Skin epidermis (tissue), 12 donors: Measurements from ENCODE around the gene PACSIN2.

Experiments
- H3K27ac ChIP-seq, 21 experiments: fragments of 200-600 bp; sonication (generic) in 11 of 21; one replicate each; pipeline ENCODE4 v1.5.0; 2020; ENCODE audit warnings: mild to moderate bottlenecking in 3 of 21, inconsistent platforms in 2 of 21, moderate library complexity in 2 of 21
- H3K4me3 ChIP-seq, 7 experiments: fragments of 200-600 bp; sonication (generic) in 2 of 7; one replicate each; pipeline ENCODE4 v1.5.0; 2020; ENCODE audit warnings: inconsistent platforms in 2 of 7, mild to moderate bottlenecking in 2 of 7, moderate library complexity in 1 of 7

The PACSIN2 gene

DNA sequence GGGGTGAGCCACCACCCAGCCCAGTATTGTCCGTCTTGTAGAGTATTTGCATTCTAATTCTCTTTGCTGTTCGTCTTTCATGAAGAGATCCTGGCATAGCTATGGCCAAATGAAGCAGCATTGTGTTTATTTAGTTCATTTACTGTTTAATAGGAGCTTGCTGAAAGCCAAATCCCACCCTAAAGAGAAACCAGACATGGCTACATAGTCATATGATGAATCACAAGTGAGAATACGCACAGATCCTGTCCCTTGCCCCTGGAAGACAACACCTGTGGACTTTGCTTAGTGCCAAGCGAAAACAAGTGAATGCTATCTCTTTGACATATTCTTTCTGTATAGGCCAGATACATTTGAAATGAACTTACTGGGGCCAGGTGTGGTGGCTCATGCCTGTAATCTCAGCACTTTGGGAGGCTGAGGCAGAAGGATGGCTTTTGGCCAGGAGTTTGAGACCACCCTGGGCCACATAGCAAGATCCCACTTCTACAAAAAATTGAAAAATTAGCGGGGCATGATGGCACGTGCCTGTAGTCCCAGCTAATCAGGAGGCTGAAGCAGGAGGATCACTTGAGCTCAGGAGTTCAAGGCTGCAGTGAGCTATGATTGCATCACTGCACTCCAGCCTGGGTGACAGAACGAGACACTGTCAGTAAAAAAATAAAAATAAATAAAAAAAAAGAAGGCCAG, 152.8 kb downstream of the PACSIN2 start:
- Histone ChIP-seq H3K27ac (no peak overlapping the region), H3K4me3 (no peak overlapping the region)

DNA sequence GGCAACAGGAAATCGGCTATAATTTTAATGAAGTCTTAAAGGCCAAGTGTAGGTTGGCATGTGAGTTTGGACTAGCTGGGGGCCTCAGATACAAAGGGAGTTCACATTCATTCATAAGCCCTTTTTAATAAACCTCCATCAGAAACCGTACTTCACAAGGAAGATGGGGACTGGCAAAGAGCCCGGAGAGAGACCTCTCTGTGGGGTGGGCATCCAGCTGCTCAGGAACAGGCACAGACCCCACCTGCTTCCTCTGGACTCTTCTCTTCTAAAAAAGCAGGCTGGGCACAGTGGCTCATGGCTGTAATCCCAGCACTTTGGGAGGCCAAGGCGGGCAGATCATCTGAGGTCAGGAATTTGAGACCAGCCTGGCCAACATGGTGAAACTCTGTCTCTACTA, 154.0 kb downstream of the PACSIN2 start:
- Histone ChIP-seq H3K4me3 (no peak overlapping the region), H3K27ac (peak overlapping the region in 3 of 21 experiments; percentile 10 to 50 (median 29))

DNA sequence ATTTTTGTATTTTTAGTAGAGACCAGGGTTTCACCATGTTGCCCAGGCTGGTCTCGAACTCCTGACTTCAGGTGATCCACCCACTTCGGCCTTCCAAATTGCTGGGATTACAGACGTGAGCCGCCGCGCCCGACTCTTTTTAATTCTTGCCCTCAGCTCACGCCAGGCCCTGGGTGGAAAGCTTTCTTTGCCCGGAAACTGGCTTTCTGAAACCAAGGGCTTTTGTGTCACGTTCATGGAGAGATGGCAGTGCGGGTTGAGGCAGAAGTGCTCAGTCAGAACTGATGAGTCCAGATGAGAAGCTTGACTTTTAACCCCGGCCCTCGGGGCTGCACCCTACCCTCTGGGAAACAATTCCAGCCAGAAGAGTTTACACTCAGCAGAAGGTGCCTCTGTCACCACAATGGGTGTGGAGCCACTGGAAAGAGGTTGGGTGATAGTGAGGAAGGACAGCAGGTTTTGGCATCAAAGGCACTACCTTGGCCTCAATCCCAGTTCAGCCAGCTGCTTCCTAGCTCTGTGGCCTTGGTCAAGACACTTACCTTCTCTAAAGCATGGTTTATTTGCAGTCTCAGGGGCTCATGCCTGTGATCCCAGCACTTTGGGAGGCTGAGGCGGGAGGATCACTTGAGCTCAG, 157.0 kb downstream of the PACSIN2 start:
- peak overlapping the region in 13 of 21 experiments; percentile 70 to 98 (median 91) for H3K27ac ChIP-seq
- peak overlapping the region in 4 of 7 experiments; percentile 63 to 86 (median 74) for H3K4me3 ChIP-seq

- H3K4me3 ChIP-seq = peak within 1 kb of the TSS; percentile 44 to 86 (median 66)
- H3K27ac ChIP-seq = peak within 1 kb of the TSS; percentile 79 to 99 (median 91)
Measured at GRCh38 chr22:42856865-42857704, 157.9 kb downstream of the PACSIN2 start, which contains the start of gene ARFGAP3. Gene ARFGAP3 (minus strand): TSS chr22:42857273. CDS start chr22:42857182, 91 bp downstream.

- peak overlapping the region; percentile 79 to 99 (median 91) for H3K27ac ChIP-seq
Measured at GRCh38 chr22:42856179-42856864, 158.6 kb downstream of the PACSIN2 start.

DNA sequence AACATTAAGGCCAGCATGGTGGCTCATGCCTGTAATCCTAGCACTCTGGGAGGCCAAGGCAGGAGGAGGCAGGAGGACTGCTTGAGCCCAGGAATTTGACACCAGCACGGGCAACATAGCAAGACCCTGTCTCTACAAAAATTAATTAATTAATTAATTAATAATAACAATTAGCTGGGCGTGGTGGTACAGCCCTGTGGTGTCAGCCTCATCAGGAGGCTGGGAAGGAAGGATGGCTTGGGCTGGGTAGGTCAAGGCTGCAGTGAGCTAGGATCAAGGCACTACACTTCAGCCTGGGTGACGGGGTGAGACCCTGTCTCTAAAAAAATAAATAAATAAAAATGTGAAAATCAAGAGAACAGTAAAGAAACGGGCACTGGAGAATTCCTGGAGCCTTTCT, 159.2 kb downstream of the PACSIN2 start:
- Histone ChIP-seq H3K27ac (peak overlapping the region in 17 of 21 experiments; percentile 81 to 99 (median 92)), H3K4me3 (peak overlapping the region; percentile 44 to 86 (median 66))

More at GRCh38 chr22:42856179-42856864, 158.6 kb downstream of the PACSIN2 start:
- peak overlapping the region; percentile 44 to 86 (median 66) for H3K4me3 ChIP-seq

GRCh38 chr22:42855211-42855610, 159.7 kb downstream of the PACSIN2 start:
- H3K4me3 ChIP-seq = peak overlapping the region in 1 of 7 experiments; percentile 81
- peak overlapping the region in 8 of 21 experiments; percentile 52 to 99 (median 96) for H3K27ac ChIP-seq

GRCh38 chr22:42848941-42849550, 165.9 kb downstream of the PACSIN2 start:
- no peak overlapping the region for H3K27ac ChIP-seq
- H3K4me3 ChIP-seq = no peak overlapping the region

GRCh38 chr22:42847110-42847509, 167.8 kb downstream of the PACSIN2 start:
- Histone ChIP-seq H3K27ac (no peak overlapping the region), H3K4me3 (no peak overlapping the region)

- Histone ChIP-seq H3K27ac (peak overlapping the region in 1 of 21 experiments; percentile 38), H3K4me3 (no peak overlapping the region)
Measured at GRCh38 chr22:42844756-42845155, 170.2 kb downstream of the PACSIN2 start.

GRCh38 chr22:42842658-42843370, 172.1 kb downstream of the PACSIN2 start:
- no peak overlapping the region for H3K27ac ChIP-seq

DNA sequence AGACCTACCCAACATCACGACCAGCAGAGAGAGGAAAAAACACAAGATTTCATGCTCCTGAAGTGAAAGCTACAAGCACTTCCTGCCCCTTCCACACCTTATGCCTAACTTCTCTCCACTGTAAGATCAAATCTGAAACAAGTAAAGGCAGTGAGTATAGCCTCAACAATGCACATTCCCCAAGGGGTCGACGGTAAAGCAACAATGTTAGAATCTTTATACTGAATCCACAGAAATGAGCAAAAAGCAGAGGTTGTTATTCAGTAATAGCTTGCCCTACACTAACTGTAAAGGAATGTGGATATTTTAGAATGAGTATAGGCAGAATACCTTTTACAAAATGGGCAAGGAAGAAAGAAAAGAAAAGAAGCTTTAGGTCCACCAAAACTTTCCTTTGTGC, 173.5 kb downstream of the PACSIN2 start:
- Histone ChIP-seq H3K27ac (no peak overlapping the region), H3K4me3 (no peak overlapping the region)

More at GRCh38 chr22:42842658-42843370, 172.1 kb downstream of the PACSIN2 start:
- no peak overlapping the region for H3K4me3 ChIP-seq

GRCh38 chr22:42837556-42837955, 177.4 kb downstream of the PACSIN2 start:
- no peak overlapping the region for H3K27ac ChIP-seq
- H3K4me3 ChIP-seq = no peak overlapping the region

- no peak overlapping the region for H3K27ac ChIP-seq
- no peak overlapping the region for H3K4me3 ChIP-seq
Measured at GRCh38 chr22:42836026-42836425, 178.9 kb downstream of the PACSIN2 start.

GRCh38 chr22:42834177-42834949, 180.6 kb downstream of the PACSIN2 start:
- no peak overlapping the region for H3K27ac ChIP-seq

GRCh38 chr22:42833104-42833503, 181.8 kb downstream of the PACSIN2 start:
- Histone ChIP-seq H3K4me3 (no peak overlapping the region), H3K27ac (no peak overlapping the region)

More at GRCh38 chr22:42834177-42834949, 180.6 kb downstream of the PACSIN2 start:
- no peak overlapping the region for H3K4me3 ChIP-seq

GRCh38 chr22:42831712-42832111, 183.2 kb downstream of the PACSIN2 start:
- Histone ChIP-seq H3K27ac (no peak overlapping the region), H3K4me3 (no peak overlapping the region)

DNA sequence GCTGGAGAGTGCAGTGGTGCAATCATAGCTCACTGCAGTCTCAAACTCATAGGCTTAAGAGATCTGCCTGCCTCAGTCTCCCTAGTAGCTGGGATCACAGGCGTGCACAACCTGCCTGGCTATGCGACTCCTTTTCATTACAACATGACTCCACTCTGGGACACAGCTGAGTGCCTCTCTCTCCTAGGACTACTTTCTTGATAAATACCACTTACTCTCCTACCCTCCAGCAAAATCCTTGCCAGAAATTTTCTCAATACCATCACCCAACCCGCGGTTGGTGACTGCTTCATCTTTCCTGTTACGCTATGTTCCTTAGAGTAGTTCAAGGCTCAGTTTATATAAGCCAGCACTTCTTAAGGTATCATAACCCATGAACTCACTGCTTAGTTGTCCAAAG, 184.8 kb downstream of the PACSIN2 start:
- Histone ChIP-seq H3K27ac (no peak overlapping the region), H3K4me3 (no peak overlapping the region)
